ENCODE measurements around the gene VEGFC. TPM values are rescaled to one million over a fixed set of nuclear protein-coding genes. Genes with fewer than 3 reads are reported as not detected.

The VEGFC gene
- total RNA-seq, 1 donor from 2014 or later, result 7.5 TPM

- intact Hi-C loops (cut with micrococcal nuclease), result no loop called here
- Histone ChIP-seq H3K27me3 (ENCODE audit: low read depth) (no peaks in the 10 kb centered on the region), H3K27ac (replicated peaks) (no peak overlapping the region), H3K4me3 (no peak overlapping the region), H3K36me3 (no peaks in the 10 kb centered on the region), H3K4me1 (no peaks in the 10 kb centered on the region), H3K9me3 (replicated peaks) (no peaks in the 10 kb centered on the region)
- DNase-seq, result no peak
- TF ChIP-seq CTCF (IDR thresholded peaks at IDR 0.05; ENCODE audit: borderline replicate concordance), result no peak
Observed at GRCh38 chr4:176735300-176735699, 57.4 kb downstream of the VEGFC start.

DNA sequence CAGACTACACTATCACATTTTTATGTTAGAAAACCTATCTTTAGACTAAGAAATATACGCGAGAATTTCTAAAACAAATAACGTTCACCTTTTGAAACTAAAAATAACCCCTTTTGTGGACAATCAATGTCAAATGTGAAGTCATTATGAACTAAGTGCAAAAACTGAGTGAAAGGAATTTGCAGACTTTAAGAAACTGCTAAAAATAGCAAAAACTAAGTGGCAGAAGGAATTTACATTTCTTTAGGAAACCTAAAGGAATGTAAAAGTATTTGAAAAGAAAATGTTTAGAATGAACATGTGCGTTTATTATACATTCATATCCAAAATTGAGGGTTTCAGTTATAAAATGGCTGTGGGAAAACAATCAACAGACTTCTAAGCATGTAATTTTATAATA is 58.3 kb downstream of the VEGFC start:
- H3K4me3 ChIP-seq, result no peak overlapping the region
- H3K4me1 ChIP-seq, result no peaks in the 10 kb centered on the region
- H3K9me3 ChIP-seq (replicated peaks), result no peaks in the 10 kb centered on the region
- H3K36me3 ChIP-seq, result no peaks in the 10 kb centered on the region
- TF ChIP-seq CTCF (IDR thresholded peaks at IDR 0.05; ENCODE audit: borderline replicate concordance), result no peak
- intact Hi-C loops (cut with micrococcal nuclease), result no loop called here
- H3K27ac ChIP-seq (replicated peaks), result no peak overlapping the region
- no peak for DNase-seq
- H3K27me3 ChIP-seq (ENCODE audit: low read depth), result no peaks in the 10 kb centered on the region

DNA sequence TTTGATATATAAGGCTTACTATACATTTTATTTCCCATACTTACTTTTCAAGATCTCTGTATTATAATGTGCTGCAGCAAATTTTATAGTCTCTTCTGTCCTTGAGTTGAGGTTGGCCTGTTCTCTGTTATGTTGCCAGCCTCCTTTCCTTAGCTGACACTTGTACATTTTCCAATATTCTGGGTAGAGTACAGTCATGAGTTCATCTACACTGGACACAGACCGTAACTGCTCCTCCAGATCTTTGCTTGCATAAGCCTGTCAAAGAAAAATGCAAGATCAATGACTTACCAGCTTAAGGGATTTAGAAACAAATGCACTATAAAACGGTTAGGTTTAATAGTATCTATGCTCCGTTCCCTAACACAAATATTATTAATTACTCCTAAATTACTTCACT is 63.2 kb downstream of the VEGFC start:
- Histone ChIP-seq H3K4me1 (peaks cover 19% of the 10 kb centered on the region), H3K9me3 (replicated peaks) (no peaks in the 10 kb centered on the region), H3K36me3 (no peaks in the 10 kb centered on the region), H3K27ac (replicated peaks) (no peak overlapping the region), H3K27me3 (ENCODE audit: low read depth) (no peaks in the 10 kb centered on the region), H3K4me3 (no peak overlapping the region)
- no peak for TF ChIP-seq CTCF (IDR thresholded peaks at IDR 0.05; ENCODE audit: borderline replicate concordance)
- intact Hi-C loops (cut with micrococcal nuclease), result no loop called here
- DNase-seq, result no peak

- TF ChIP-seq CTCF (IDR thresholded peaks at IDR 0.05; ENCODE audit: borderline replicate concordance), result no peak
- peaks cover 19% of the 10 kb centered on the region for H3K4me1 ChIP-seq
- H3K4me3 ChIP-seq, result peak overlapping the region; percentile 23
- peak overlapping the region; percentile 58 for H3K27ac ChIP-seq (replicated peaks)
- H3K36me3 ChIP-seq, result no peaks in the 10 kb centered on the region
- peaks cover 3% of the 10 kb centered on the region for H3K9me3 ChIP-seq (replicated peaks)
- intact Hi-C loops (cut with micrococcal nuclease), result no loop called here
- no peaks in the 10 kb centered on the region for H3K27me3 ChIP-seq (ENCODE audit: low read depth)
- DNase-seq, result no peak
Observed at GRCh38 chr4:176726803-176727202, 65.9 kb downstream of the VEGFC start.

DNA sequence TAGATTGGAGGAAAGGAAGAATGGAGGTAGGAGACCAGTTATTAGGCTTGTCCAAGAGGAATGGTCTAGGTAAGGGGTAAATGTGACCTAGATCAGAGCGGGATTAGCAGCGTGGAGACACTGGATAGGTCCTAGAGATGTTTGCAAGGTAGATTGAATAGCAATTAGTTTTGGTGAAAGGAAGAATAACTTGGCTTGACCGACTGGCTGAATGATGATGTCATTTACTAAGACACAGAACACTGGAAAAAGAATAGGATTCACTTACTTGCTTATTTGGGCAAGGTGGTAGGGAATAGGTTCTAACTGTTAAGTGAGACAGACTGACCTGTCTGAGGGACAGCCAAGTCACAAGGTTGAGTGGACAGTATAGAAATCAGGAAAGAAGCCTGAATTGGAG is 71.3 kb downstream of the VEGFC start:
- DNase-seq, result no peak
- intact Hi-C loops (cut with micrococcal nuclease), result no loop called here
- H3K27me3 ChIP-seq (ENCODE audit: low read depth), result no peaks in the 10 kb centered on the region

More for the DNA sequence above, 71.3 kb downstream of the VEGFC start:
- Histone ChIP-seq H3K9me3 (replicated peaks) (peaks cover 17% of the 10 kb centered on the region), H3K27ac (replicated peaks) (no peak overlapping the region), H3K36me3 (no peaks in the 10 kb centered on the region), H3K4me3 (no peak overlapping the region), H3K4me1 (peaks cover 4% of the 10 kb centered on the region)
- no peak for TF ChIP-seq CTCF (IDR thresholded peaks at IDR 0.05; ENCODE audit: borderline replicate concordance)

Measured in left ventricle myocardium inferior (tissue), 1 donor.